Tibial artery (tissue), 4 donors: ENCODE data around the gene TMEM269.

ENCODE experiments used
- DNase-seq, 2 donors: peaks; one replicate each; pipeline ENCODE4 v3.0.0-alpha.2; 2019
- H3K27ac ChIP-seq, 2 donors: fragments of 200-600 bp; sonication (generic) in 1 of 2; 1 replicate in 1 of 2; 2 replicates in 1 of 2; pipeline ENCODE4 v1.5.1; 2018 to 2019; ENCODE audit warnings: mild to moderate bottlenecking in 1 of 2
- H3K27me3 ChIP-seq, 2 donors: fragments of 200-600 bp; sonication (generic) in 1 of 2; one replicate each; pipeline versions ENCODE4 v1.5.1 to v1.6.0; 2016 to 2019
- H3K36me3 ChIP-seq, 3 donors: fragments of 200-600 bp; sonication (generic) in 2 of 3; one replicate each; pipeline ENCODE4 v1.5.1; 2016 to 2019; ENCODE audit warnings: mild to moderate bottlenecking in 2 of 3
- H3K4me1 ChIP-seq, 4 donors: fragments of 200-600 bp; sonication (generic) in 2 of 4; 1 replicate in 3 of 4; 2 replicates in 1 of 4; pipeline ENCODE4 v1.5.1; 2016 to 2019
- H3K4me3 ChIP-seq, 2 donors: fragments of 200-600 bp; sonication (generic) in 1 of 2; 1 replicate in 1 of 2; 2 replicates in 1 of 2; pipeline ENCODE4 v1.5.1; 2018 to 2019; ENCODE audit warnings: mild to moderate bottlenecking in 2 of 2
- H3K9me3 ChIP-seq, 3 donors: fragments of 200-600 bp; sonication (generic) in 1 of 3; one replicate each; pipeline ENCODE4 v1.5.1; 2016 to 2019
- CTCF ChIP-seq, 2 experiments: fragments of 200-600 bp in 1 of 2; fragments of 450-650 bp in 1 of 2; IDR thresholded peaks; one replicate each; pipeline ENCODE4 v1.5.1; 2017 to 2019; ENCODE audit warnings: antibody characterized with exemption in 2 of 2, mild to moderate bottlenecking in 1 of 2, moderate library complexity in 1 of 2
- intact Hi-C: fragments of 100-400 bp; cut with DNase I; formaldehyde crosslinking; loops from one replicate; pipeline ENCODE4 v1.15.0; 2023; ENCODE audit warnings: low total_unique reads

Gene TMEM269

GRCh38 chr1:42745851-42746250 lies 38.9 kb upstream of the TMEM269 start:
- no peak for DNase-seq
- no peak for TF ChIP-seq CTCF (IDR thresholded peaks at IDR 0.05)
- Histone ChIP-seq H3K27me3 (no peaks in the 10 kb centered on the region), H3K36me3 (peaks cover 20 to 59% (median 46%) of the 10 kb centered on the region in 3 donors), H3K4me3 (no peak overlapping the region), H3K27ac (no peak overlapping the region), H3K9me3 (no peaks in the 10 kb centered on the region), H3K4me1 (no peaks in the 10 kb centered on the region)
- intact Hi-C loops = loop anchor here (10.0 kb wide), 1 partner anchor 161 kb away; no protein-coding TSS in a partner anchor

GRCh38 chr1:42746436-42747105 lies 38.2 kb upstream of the TMEM269 start:
- Histone ChIP-seq H3K4me1 (no peaks in the 10 kb centered on the region), H3K9me3 (no peaks in the 10 kb centered on the region), H3K27me3 (no peaks in the 10 kb centered on the region), H3K27ac (no peak overlapping the region), H3K4me3 (no peak overlapping the region), H3K36me3 (peaks cover 22 to 60% (median 46%) of the 10 kb centered on the region in 3 donors)
- intact Hi-C loops = loop anchor here (10.0 kb wide), 1 partner anchor 162 kb away; no protein-coding TSS in a partner anchor
- no peak for TF ChIP-seq CTCF (IDR thresholded peaks at IDR 0.05)
- no peak for DNase-seq

- no peak overlapping the region for H3K27ac ChIP-seq
- intact Hi-C loops = loop anchor here (10.0 kb wide), 1 partner anchor 162 kb away; no protein-coding TSS in a partner anchor
- peaks cover 28 to 66% (median 52%) of the 10 kb centered on the region in 3 donors for H3K36me3 ChIP-seq
- no peaks in the 10 kb centered on the region for H3K4me1 ChIP-seq
- H3K9me3 ChIP-seq = no peaks in the 10 kb centered on the region
- no peaks in the 10 kb centered on the region for H3K27me3 ChIP-seq
- DNase-seq = no peak
- H3K4me3 ChIP-seq = no peak overlapping the region
- peak; percentile 29 to 49 for TF ChIP-seq CTCF (IDR thresholded peaks at IDR 0.05)
Measured at GRCh38 chr1:42747125-42747524, 37.7 kb upstream of the TMEM269 start.

GRCh38 chr1:42748021-42748420 lies 36.8 kb upstream of the TMEM269 start:
- no peak for DNase-seq
- H3K9me3 ChIP-seq = no peaks in the 10 kb centered on the region
- no peak overlapping the region for H3K4me3 ChIP-seq
- H3K27ac ChIP-seq = no peak overlapping the region
- H3K4me1 ChIP-seq = no peaks in the 10 kb centered on the region
- no peaks in the 10 kb centered on the region for H3K27me3 ChIP-seq
- TF ChIP-seq CTCF (IDR thresholded peaks at IDR 0.05) = no peak
- H3K36me3 ChIP-seq = peaks cover 37 to 75% (median 61%) of the 10 kb centered on the region in 3 donors
- intact Hi-C loops = loop anchor here (10.0 kb wide), 1 partner anchor 163 kb away; no protein-coding TSS in a partner anchor

GRCh38 chr1:42748461-42749410 lies 36.1 kb upstream of the TMEM269 start:
- Histone ChIP-seq H3K36me3 (peaks cover 44 to 81% (median 68%) of the 10 kb centered on the region in 3 donors), H3K27me3 (no peaks in the 10 kb centered on the region), H3K27ac (no peak overlapping the region), H3K4me1 (no peaks in the 10 kb centered on the region), H3K4me3 (no peak overlapping the region), H3K9me3 (no peaks in the 10 kb centered on the region)
- no peak for DNase-seq
- no peak for TF ChIP-seq CTCF (IDR thresholded peaks at IDR 0.05)
- intact Hi-C loops = loop anchor here (10.0 kb wide), 1 partner anchor 164 kb away; no protein-coding TSS in a partner anchor
